Body of pancreas (tissue), 4 donors: ENCODE measurements around the gene FALEC. TPM values are rescaled to one million over a fixed set of nuclear protein-coding genes. Genes with fewer than 3 reads are reported as not detected.
A peak's percentile ranks its signal among the peaks of the same experiment; 100 is the strongest.
"Not testable (repeated sequence)": the region's sequence is repeated elsewhere in the genome, so short reads cannot be mapped to it uniquely, and the experiment has no call there.

Experiments
- ATAC-seq: fragments of 150-250 bp; one replicate; pipeline ENCODE4 v1.9.1; 2016
- DNase-seq, 4 donors: peaks; one replicate each; pipeline ENCODE4 v3.0.0-alpha.2; 2019
- H3K27ac ChIP-seq, 4 donors: fragments of 200-600 bp; sonication (generic); 1 replicate in 3 of 4; 2 replicates in 1 of 4; pipeline versions ENCODE4 v1.5.1 to v1.6.1; 2016 to 2019; ENCODE audit warnings: mild to moderate bottlenecking in 1 of 4, mixed read lengths in 1 of 4, moderate library complexity in 1 of 4
- H3K27me3 ChIP-seq, 2 donors: fragments of 200-600 bp; sonication (generic); one replicate each; pipeline ENCODE4 v1.6.0; 2016; ENCODE audit warnings: mild to moderate bottlenecking in 1 of 2
- H3K36me3 ChIP-seq, 2 donors: fragments of 200-600 bp; sonication (generic); replicated peaks in 1 of 2; 2 replicates each; pipeline ENCODE4 v1.5.1; 2016; ENCODE audit warnings: low read depth in 2 of 2; ENCODE audit not compliant: insufficient read depth in 1 of 2
- H3K4me1 ChIP-seq: fragments of 200-600 bp; sonication (generic); one replicate; pipeline ENCODE4 v1.6.0; 2016
- H3K4me3 ChIP-seq, 2 donors: fragments of 200-600 bp; sonication (generic); 1 replicate in 1 of 2; 2 replicates in 1 of 2; pipeline ENCODE4 v1.5.1; 2016 to 2019
- H3K9me3 ChIP-seq, 3 donors: fragments of 200-600 bp; sonication (generic); 1 replicate in 2 of 3; 2 replicates in 1 of 3; pipeline ENCODE4 v1.5.1; 2016
- POLR2A ChIP-seq, 3 donors: fragments of 450-650 bp; IDR thresholded peaks; one replicate each; pipeline ENCODE4 v1.6.1; 2016; ENCODE audit warnings: antibody characterized with exemption in 3 of 3, mild to moderate bottlenecking in 2 of 3
- WGBS, 2 donors: methylation state at CpG; one replicate each; pipeline ENCODE4 v1.1.5; 2017; 5-methylcytosine and 5-hydroxymethylcytosine counted together
- intact Hi-C: fragments of 100-400 bp; cut with DNase I; formaldehyde crosslinking; loops from one replicate; pipeline ENCODE4 v1.15.1; 2023
- total RNA-seq, 2 donors: library from RNA; depleted of rRNA; stranded (reverse); fragments of >200 nt; gene quantifications; one replicate each; pipeline ENCODE4 v1.1.0, GENCODE V29; 2016
- TF ChIP-seq, protein P1 (sequence below), 7 experiments: fragments of 450-650 bp in 4 of 7; fragments of 200-600 bp in 3 of 7; sonication (generic) in 3 of 7; IDR thresholded peaks; one replicate each; pipeline ENCODE4 v1.5.1; 2016 to 2019; ENCODE audit warnings: antibody characterized with exemption in 7 of 7

The FALEC gene
- total RNA-seq, 2 donors from 2014 or later = not detected

DNA sequence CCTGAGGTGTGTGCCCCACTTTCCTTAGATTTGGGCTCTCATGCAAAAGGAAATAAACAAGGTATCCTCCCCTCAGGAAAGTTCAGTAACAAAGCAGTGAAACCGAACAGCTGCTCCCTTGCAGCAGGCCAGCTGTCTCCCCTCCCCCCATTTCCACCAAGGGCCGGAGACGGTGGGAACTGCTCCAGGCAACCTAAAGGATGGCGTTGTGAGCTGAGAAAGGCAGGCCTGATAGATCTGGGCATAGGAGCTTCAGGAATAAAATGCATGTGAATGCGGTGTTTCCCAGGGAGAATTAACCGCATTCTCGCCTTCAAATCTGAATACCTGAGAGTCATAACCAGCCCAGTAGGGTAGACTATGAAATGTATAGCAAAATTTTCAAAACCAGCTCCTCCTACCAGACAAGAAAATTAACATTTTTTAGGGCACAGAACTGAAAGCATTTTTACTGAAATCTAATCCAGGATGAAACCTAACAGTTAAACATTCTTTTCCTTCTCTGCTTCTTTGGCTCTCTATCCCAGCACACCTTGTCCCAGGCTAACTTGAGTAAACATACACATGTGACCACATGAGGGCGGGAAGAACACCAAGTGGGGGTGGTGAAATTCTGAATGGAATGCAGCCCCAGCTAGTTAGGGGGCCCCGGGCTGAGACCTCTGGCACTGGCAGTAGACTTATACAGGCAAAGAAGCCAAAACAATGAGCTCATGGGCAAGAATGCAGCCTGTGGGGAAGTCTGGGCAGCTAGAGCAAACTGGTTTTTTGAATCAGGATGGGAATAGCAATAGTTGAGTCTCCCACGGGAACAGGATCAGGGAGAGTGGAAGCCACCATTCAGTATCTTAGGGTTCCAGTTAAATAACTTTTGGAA lies 52.4 kb downstream of the FALEC start:
- ATAC-seq = peak; percentile 91
- Histone ChIP-seq H3K27me3 (no peaks in the 10 kb centered on the region), H3K4me3 (no peak overlapping the region), H3K27ac (peak overlapping the region; percentile 97 to 100 (median 100)), H3K9me3 (no peaks in the 10 kb centered on the region), H3K4me1 (peaks cover 95% of the 10 kb centered on the region), H3K36me3 (peaks cover 0 to 4% of the 10 kb centered on the region in 2 donors)
- WGBS, 2 donors = 1 to 2% methylated on average over 10 of the region's 10 CpGs
- DNase-seq = peak; percentile 94 to 98 (median 97)
- TF ChIP-seq, protein P1, sequence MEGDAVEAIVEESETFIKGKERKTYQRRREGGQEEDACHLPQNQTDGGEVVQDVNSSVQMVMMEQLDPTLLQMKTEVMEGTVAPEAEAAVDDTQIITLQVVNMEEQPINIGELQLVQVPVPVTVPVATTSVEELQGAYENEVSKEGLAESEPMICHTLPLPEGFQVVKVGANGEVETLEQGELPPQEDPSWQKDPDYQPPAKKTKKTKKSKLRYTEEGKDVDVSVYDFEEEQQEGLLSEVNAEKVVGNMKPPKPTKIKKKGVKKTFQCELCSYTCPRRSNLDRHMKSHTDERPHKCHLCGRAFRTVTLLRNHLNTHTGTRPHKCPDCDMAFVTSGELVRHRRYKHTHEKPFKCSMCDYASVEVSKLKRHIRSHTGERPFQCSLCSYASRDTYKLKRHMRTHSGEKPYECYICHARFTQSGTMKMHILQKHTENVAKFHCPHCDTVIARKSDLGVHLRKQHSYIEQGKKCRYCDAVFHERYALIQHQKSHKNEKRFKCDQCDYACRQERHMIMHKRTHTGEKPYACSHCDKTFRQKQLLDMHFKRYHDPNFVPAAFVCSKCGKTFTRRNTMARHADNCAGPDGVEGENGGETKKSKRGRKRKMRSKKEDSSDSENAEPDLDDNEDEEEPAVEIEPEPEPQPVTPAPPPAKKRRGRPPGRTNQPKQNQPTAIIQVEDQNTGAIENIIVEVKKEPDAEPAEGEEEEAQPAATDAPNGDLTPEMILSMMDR (IDR thresholded peaks at IDR 0.05) = peak in 2 of 7 experiments; percentile 14 to 19
- peak in 2 of 3 donors; percentile 60 to 65 for TF ChIP-seq POLR2A (IDR thresholded peaks at IDR 0.05)
- intact Hi-C loops = no loop called here

DNA sequence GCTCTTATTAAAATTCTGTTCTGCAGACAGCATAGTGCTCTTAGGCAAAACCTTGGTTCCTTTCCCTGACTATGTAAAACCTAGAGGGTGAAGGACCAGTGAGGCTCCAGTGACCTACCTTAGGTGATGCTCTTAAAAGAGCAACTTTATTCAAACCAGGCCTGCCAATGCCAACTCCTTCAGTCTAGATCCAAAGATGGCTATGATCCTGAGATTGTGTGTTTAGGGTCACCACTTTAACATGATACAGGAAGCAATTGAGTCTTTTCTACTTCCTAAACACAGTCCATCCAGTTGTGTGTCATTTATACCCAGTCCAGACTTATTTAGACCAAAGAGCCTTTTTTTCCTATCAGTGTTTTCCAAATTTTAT lies 53.0 kb downstream of the FALEC start:
- TF ChIP-seq POLR2A (IDR thresholded peaks at IDR 0.05) = no peak
- TF ChIP-seq, protein P1 (IDR thresholded peaks at IDR 0.05) = no peak
- H3K4me1 ChIP-seq = peaks cover 95% of the 10 kb centered on the region
- no peaks in the 10 kb centered on the region for H3K27me3 ChIP-seq
- H3K27ac ChIP-seq = peak overlapping the region; percentile 97 to 100 (median 100)
- H3K36me3 ChIP-seq = peaks cover 6 to 7% of the 10 kb centered on the region in 2 donors
- DNase-seq (no peak), ATAC-seq (peak; percentile 1)
- intact Hi-C loops = no loop called here
- H3K4me3 ChIP-seq = no peak overlapping the region
- no peaks in the 10 kb centered on the region for H3K9me3 ChIP-seq

- intact Hi-C loops = no loop called here
- H3K4me3 ChIP-seq = no peak overlapping the region
- no peak for DNase-seq
- no peak for TF ChIP-seq POLR2A (IDR thresholded peaks at IDR 0.05)
- no peaks in the 10 kb centered on the region for H3K27me3 ChIP-seq
- no peaks in the 10 kb centered on the region for H3K9me3 ChIP-seq
- peak overlapping the region; percentile 41 to 100 (median 98) for H3K27ac ChIP-seq
- ATAC-seq = no peak
- peaks cover 77% of the 10 kb centered on the region for H3K4me1 ChIP-seq
- 23 to 35% methylated on average over 4 of the region's 4 CpGs for WGBS, 2 donors
- H3K36me3 ChIP-seq = peaks cover 8 to 14% of the 10 kb centered on the region in 2 donors
These were observed 57.5 kb downstream of the FALEC start for GRCh38 chr1:150572918-150573647.

DNA sequence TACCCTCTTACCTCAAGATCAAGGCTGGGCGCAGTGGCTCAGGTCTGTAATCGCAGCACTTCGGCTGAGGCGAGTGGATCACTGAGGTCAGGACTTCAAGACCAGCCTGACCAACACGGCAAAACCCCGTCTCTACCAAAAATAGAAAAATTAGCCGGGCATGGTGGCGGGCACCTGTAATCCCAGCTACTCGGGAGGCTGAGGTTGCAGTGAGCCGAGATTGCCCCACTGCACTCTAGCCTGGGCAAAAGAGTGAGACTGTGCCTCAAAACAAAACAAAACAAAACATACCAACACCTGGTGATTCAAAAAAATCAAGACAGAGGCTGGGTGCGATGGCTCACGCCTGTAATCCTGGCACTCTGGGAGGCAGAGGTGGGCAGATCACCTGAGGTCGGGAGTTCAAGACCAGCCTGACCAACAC lies 58.1 kb downstream of the FALEC start:
- WGBS, 2 donors = 74 to 79% methylated on average over 13 of the region's 13 CpGs
- Histone ChIP-seq H3K4me1 (peaks cover 73% of the 10 kb centered on the region), H3K27ac (peak overlapping the region; percentile 41 to 100 (median 98)), H3K36me3 (peaks cover 8 to 14% of the 10 kb centered on the region in 2 donors)
- intact Hi-C loops, H3K9me3 ChIP-seq, DNase-seq, H3K27me3 ChIP-seq, H3K4me3 ChIP-seq, ATAC-seq: not testable (repeated sequence)
- TF ChIP-seq POLR2A (IDR thresholded peaks at IDR 0.05) = peak in 2 of 3 donors; percentile 34 to 56

GRCh38 chr1:150574260-150575071 lies 58.9 kb downstream of the FALEC start:
- H3K27me3 ChIP-seq = no peaks in the 10 kb centered on the region
- H3K4me3 ChIP-seq = peak overlapping the region in 1 of 2 donors; percentile 28
- 9 to 19% methylated on average over 6 of the region's 6 CpGs for WGBS, 2 donors
- H3K9me3 ChIP-seq = no peaks in the 10 kb centered on the region
- H3K4me1 ChIP-seq = peaks cover 65% of the 10 kb centered on the region
- ATAC-seq (no peak), DNase-seq (no peak)
- TF ChIP-seq, protein P1 (IDR thresholded peaks at IDR 0.05) = no peak
- TF ChIP-seq POLR2A (IDR thresholded peaks at IDR 0.05) = peak; percentile 18 to 47 (median 29)
- H3K27ac ChIP-seq = peak overlapping the region; percentile 97 to 100 (median 98)
- intact Hi-C loops = no loop called here
- peaks cover 8 to 14% of the 10 kb centered on the region in 2 donors for H3K36me3 ChIP-seq
